ENCODE results near the gene DAB2IP.
"Not testable (repeated sequence)": the region's sequence is repeated elsewhere in the genome, so short reads cannot be mapped to it uniquely, and the experiment has no call there.

Gene DAB2IP

DNA sequence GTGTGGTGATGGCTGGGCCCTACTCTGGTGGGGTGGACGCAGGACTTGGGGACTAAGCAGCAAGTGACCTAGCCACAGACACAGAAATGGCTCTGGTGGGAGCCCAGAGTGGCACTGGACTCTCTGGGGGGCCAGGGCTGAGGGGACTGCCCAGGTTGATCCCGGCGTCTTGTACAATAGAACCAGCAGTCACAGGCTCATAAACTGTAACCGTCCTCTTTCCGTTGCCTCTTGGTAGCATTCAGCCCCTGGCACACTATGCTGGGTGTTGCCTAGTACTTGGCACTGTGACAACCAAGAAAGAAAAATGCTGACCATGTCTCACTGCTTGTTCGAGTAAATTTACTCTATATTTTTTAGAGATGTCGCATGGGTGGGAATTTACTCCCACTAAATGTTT is 80.5 kb downstream of the DAB2IP start:
- DNase-seq = no peak

DNA sequence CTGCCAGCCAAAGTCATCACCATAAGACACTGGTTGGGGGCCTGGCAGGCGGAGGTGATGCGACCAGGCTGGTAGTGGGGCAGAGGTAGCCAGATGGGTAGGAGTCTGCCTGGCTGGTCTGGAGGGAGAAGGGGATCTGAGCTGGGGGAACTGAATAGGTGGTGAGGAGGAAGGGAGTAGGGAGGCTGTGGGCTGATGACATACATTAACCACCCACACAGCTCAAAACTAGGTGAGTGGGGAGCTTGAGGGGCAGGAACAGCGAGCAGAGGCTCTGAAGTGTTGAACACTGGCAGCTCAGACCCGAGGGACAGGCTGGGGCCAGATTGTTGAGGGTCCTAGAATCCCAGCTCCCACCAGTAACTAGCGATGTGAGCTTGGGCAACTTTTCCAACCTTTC is 81.0 kb downstream of the DAB2IP start:
- DNase-seq = no peak

- no peak for DNase-seq
Observed at GRCh38 chr9:121732886-121733285, 81.5 kb downstream of the DAB2IP start.

DNA sequence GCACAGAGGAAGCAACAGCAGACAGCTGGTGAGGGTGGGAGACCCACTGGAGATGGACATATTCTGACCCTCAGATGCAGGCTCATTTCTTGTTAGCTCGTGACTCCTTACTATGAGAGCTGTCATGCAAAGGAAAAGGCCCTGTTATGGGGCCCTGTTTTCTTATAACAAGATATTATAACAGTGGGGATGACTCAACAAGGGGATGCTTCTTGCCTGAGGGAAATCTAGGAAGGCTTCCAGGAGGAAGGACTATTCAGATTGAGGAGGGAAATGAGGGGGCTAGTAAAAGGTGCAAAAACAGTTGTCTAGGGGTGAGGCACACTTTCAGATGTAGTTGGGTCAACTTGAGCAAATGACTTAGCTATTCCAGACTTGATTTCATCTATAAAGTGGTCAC is 83.0 kb downstream of the DAB2IP start:
- no peak for DNase-seq

DNA sequence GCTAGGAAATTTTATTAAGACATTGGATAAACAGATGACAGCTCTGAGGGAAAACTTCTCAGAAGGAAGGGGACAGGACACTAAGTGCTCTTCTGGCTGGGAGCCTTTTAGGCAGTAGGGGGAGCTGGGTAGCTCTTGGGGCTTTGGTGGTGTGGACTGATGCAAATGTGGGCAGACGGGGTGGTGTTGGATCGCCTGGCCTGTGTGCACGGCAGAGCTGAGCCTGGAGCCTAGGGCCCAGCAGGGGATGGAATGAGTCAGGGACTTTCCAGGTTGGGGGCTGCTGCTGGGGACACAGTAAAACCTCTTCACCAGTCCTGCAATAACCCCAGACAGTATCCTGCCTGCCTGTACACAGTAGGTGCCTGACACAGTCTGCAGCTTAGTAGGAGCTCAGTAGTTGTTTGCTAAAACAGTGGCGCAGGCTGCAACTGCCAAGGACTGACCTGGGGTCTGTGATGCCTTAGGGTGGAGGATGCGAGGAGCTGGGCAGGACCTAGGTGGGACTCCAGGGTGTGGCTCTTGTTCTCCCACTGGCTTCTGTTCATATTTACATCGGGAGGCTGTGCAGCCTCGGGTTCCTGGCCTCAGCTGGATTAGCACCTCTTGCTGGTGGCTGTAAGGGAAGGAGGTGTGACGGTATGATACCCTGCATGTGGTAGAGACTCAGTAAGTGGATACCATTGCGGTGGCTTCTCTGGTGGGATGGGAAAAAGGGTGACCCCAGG is 83.8 kb downstream of the DAB2IP start:
- no peak for DNase-seq

- no peak for DNase-seq
Observed at GRCh38 chr9:121735793-121736770, 84.6 kb downstream of the DAB2IP start.

DNA sequence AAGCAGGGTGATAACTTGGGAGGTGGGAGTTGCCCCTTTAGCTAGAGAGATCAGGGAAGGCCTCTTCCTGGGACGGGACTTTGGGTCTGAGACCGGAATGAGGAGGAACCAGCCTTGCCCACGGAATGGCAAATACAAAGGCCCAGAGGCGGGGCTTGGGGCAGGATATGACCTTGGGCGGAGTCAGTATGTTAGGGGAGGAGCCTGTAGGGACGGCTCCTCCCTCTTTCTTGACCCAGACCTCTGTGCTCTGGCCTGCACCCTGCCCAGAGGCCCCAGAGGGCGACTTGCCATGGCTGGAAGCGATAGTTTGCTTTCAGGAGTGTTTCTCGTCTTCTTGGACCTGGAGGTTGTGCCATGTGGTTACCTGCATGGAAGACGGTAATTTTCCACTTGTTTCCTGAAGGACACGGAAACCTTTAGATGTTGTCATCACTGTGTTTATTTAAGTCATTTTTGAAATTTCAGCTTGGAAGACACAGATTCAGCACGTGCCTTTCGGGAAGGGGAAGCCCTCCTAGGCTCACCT is 85.6 kb downstream of the DAB2IP start:
- DNase-seq = no peak

DNA sequence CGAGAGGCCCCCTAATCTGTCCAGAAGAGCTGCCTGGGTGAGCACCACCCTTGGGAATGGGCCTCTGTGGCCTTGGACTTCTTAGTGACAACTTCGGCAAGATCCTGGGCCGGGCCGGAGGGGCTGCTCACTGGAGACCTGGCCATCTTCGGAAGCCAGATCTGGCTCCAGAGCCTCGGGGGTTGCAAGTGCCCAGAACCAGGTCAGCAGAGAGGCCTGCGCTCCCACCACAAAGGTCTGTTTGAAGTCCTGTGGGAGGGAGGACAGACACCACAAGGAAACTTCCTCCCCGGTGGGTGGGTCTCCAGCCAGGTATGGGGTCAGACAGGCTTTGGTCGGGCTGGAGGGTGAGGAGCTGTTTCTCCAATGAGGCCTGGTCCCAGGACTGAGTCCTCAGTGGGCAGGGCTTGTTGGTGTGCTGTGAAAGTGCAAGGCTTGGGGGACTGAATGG is 86.1 kb downstream of the DAB2IP start:
- DNase-seq = no peak

- DNase-seq = no peak
Observed at GRCh38 chr9:121738411-121738810, 87.0 kb downstream of the DAB2IP start.

DNA sequence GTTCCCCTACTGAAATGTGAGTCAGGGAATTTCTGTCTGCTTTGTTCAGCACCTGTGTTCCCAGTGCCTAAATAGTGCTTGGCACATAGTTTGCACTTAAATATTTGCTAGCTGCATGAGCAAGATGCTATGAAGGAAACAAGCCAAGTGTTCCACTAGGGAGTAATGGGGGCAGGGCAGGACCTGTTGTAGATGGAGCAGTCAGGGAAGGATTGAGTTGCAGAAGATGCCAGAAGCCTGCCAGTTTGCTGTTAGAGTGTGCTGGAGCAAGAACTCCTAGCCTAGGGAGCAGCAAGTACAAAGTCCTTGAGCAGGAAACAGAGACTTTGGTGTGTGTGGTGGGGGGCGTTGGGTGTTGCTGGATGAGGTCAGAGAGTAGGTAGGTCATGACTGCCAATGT is 87.5 kb downstream of the DAB2IP start:
- DNase-seq = no peak

GRCh38 chr9:121739971-121740370 is 88.5 kb downstream of the DAB2IP start:
- no peak for DNase-seq

- DNase-seq = no peak
Observed at GRCh38 chr9:121741228-121741918, 89.9 kb downstream of the DAB2IP start.

GRCh38 chr9:121741919-121742283 is 90.5 kb downstream of the DAB2IP start:
- DNase-seq = not testable (repeated sequence)

DNA sequence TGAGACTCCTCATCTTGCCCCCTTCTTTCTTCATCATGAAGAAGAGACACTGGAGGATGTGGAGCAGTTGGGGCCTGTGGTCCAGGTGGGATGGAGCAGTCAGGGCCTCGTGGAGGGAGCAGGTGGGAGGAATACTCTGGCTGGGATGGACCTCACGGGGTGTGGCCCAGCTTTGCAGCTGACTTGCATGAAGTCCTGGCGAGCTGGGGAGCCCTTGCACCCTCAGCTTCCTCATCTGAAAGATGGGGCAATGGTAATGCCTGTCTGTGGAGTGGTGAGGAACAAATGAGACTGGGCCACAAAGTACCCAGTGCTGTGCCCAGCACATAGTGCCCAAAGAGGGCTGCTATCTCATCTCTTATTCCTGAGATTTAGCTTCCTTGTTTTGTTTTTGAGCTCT is 91.5 kb downstream of the DAB2IP start:
- DNase-seq = no peak

GRCh38 chr9:121743441-121744001 is 92.1 kb downstream of the DAB2IP start:
- no peak for DNase-seq

DNA sequence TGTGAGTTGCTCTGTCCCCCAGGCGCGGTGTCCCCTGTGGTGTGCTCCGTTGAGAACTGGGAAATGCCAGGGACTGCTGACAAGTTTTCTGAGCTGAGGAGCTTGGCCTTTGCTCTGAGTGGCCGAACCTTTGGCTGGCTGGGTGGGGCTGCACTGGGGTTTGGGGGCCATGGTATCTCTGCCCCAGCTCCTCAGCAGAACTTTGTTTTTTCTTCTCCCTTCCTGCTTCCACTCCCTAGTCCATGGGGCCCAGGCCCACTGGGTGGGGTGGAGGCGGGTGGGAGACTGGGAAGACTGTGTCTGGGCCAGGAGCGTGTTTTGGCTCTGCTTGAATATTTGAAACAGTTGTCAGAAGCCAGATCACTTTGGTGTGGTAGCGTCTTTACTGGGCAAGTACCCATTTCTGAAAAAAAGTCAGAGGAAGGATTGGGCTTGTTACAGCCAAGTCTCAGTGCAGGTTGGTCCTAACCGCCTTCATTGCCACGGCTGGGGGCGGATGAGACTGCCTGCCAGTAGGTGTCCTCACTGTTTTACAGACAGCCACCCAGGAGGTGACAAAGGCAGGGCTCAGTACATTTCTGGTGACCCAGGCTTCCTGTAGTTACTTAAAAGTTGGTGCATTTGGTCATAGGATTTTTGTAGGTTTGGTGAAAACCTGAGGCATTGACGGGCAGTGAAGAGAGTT is 92.7 kb downstream of the DAB2IP start:
- peak in 1 of 2 donors; percentile 20 for DNase-seq

- DNase-seq = no peak
Observed at GRCh38 chr9:121744687-121745395, 93.4 kb downstream of the DAB2IP start.

DNA sequence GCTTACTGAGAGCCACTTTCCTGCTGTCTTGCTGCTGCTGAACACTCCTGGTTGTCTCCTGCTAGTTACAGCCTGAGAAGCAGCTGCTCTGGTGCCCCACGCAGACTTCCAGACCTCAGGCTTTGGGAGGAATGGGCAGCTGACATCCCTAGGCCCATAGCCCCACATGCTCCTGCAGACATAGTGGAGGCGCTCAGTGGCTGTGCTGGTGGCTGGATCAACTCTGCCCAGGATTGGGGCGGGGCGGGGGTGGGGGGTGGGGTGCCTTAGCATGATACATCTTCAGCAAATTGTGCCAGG is 93.9 kb downstream of the DAB2IP start:
- DNase-seq = no peak

DNA sequence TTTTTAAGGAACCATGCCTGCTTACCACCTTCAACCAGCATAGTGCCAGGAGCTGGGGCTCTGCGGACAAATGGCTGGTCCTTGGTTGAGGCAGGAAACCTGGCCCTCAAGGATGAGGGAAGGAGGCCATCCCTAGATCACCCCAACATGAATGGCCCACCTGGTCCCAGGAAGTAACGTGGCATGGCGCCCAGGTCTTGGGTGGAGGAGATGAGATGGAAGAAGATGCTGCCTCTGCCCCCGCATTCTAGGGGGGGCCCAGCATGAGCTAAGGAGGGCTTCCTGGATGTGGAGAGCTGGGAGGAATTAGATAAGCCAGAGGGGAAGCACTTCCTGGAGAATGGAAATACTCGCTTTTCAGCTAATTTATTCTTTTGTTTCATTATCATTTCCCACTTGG is 95.0 kb downstream of the DAB2IP start:
- no peak for DNase-seq

DNA sequence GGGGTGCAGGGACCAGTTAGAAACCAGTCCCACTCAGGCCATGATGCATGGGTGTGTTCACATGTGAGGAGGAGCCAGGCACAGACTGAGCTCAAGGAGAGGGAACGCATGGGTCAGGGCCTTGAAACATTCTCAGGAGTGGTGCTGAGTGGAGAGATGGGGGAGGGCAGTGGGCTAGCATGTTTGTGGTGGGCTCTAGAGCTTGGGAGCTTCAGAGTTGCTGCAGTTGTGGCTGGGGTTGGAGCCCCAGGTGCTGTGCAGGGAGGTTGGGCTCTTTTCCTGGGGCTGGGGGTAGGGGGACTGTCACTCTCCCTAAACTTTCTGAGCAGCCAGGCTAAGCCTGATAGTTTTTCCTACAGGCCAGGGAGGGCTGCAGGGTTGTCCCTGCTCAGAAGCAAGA is 95.4 kb downstream of the DAB2IP start:
- DNase-seq = no peak

- DNase-seq = no peak
Observed at GRCh38 chr9:121748074-121748473, 96.6 kb downstream of the DAB2IP start.
